ENCODE measurements around the gene CTSL.

The CTSL gene

DNA sequence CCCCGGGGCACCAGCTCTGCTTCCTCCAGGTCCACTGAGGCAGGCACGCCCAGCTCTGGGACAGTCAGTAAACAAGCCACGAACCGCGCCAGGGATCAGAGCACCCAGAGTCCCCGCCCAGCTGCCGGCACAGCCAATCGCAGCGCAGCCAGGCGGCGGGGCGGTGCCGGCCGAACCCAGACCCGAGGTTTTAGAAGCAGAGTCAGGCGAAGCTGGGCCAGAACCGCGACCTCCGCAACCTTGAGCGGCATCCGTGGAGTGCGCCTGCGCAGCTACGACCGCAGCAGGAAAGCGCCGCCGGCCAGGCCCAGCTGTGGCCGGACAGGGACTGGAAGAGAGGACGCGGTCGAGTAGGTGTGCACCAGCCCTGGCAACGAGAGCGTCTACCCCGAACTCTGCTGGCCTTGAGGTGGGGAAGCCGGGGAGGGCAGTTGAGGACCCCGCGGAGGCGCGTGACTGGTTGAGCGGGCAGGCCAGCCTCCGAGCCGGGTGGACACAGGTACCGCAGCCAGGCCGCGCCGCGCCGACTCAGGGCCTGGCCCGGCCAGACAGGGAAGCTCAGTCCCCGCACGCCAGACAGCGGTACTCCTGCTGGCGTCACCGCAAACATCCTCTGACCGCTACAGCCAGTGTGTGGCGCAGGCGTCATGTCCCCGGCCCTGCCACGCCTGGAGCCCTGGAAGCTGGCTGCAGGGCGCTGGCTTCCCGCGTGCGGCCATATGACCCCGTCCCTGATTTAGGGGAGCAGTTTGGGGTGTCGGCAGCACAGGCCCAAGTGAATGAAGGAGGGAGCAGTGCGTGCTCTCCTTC lies at the start of gene CTSL:
Gene CTSL, plus strand, starts transcription at position 220 of the 810 bp plus-strand sequence. CDS start 1,485 bp downstream, outside the sequence.
- no peak for DNase-seq (ENCODE audit: low read depth in 2 of 2, low spot score in 1 of 2)

DNA sequence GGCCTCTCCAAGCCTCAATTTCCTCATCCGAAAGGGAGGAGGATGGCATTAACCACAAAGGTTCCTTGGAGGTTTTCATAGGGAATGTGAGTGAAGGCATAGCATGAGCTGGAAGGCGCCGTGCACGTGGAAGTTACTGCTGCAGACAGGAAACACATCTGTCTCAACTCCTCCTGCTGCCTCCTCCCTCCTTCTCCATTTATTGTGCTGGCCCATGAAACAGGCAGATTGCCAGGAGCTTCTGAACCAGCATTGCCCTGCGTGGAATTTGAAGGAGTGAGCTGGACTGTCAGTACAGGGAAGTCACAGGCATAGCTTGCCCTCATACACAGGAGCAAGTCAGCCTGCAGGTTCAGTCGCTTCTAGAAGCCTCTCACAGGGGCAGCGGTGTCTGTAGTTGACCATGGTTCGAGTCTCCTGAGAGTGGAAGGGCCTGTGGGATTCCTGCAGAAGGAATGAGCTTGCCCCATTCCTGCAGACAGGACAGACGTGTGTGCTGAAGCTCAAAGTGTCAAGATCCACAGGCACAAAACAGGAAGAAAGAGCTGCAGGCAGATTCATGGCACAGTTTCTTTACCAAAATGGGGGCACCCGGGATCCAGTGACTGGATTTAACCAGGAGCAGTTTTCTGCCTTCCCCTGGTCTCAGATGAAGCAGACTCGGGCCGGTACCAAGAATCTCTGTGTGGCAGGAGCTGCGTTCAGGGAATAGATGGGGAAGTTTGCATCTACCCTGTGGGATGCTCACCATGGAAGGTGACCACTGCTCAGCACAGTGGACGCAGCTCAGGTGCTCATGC lies 48.7 kb upstream of the CTSL start:
- no peak for DNase-seq (ENCODE audit: low read depth in 2 of 2, low spot score in 1 of 2)

DNA sequence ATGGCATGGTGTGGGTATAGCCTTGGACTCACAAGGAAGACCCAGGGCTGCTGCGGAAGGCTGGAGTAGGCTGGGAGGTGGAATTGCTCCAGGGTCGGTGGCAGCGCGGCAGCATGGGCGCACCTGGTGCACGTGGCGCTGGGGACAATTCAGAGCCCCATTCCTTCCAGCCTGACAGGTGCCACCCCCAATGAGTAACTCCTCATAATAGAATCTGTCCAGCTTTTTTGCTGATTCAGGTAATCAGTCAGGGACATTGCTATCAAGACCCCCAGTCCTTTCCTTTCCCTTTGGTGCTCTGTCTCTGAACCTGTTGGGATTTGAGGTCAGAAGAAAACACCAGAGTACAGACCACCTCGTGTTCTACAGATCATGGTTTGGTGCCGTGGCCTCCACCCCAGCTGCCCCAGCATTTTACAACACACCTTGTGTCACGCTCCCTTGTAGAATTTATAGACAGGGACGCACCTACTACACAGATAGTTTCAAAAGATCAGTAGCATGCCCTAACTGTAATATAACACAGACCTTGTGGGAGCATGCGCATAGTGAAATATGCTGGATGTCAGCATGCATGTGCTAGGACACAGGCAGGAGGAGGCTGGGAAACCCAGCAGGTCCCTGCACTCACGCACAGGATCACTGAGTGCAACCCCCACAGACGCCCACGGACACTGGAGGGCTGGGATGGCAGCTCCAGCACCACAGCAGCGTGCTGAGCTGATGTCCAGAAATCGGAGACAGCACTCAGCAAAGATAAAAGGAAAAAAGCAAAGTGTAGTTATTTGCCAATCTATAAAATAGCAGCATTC lies 47.9 kb upstream of the CTSL start:
- no peak for DNase-seq (ENCODE audit: low read depth in 2 of 2, low spot score in 1 of 2)

DNA sequence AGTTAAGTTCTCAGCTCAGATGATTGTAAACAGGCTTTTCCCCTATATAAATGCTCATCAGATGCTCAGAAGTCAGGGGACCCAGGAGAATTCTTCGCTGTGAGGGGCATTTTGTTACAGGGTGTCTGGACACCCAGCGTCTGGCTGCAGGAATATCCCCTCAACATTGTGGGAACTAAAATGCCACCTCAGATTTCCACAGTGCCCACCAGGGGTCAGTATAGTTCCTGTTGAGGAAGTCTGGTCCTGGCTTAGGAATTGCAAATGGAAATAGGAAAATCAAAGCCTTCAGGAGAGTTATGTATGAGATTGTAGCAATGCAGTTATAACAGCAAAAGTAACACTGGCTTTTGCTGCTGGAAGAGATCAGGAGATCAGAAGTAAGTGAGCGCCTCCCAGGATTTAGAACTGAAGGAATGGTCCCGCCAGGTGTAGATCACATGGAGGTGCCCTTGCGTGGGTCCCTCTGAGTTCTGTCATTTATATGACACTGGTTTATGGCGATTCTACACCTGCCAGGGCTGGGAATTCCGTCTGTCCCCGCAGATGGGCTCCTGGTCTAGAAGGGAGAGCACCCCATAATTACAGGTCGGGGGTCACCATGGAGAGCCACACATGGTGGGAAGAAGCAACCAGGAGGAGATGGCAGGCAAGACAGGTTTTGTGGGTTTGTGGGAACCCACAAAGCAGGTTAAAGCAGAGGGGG lies 47.1 kb upstream of the CTSL start:
- no peak for DNase-seq (ENCODE audit: low read depth in 2 of 2, low spot score in 1 of 2)

DNA sequence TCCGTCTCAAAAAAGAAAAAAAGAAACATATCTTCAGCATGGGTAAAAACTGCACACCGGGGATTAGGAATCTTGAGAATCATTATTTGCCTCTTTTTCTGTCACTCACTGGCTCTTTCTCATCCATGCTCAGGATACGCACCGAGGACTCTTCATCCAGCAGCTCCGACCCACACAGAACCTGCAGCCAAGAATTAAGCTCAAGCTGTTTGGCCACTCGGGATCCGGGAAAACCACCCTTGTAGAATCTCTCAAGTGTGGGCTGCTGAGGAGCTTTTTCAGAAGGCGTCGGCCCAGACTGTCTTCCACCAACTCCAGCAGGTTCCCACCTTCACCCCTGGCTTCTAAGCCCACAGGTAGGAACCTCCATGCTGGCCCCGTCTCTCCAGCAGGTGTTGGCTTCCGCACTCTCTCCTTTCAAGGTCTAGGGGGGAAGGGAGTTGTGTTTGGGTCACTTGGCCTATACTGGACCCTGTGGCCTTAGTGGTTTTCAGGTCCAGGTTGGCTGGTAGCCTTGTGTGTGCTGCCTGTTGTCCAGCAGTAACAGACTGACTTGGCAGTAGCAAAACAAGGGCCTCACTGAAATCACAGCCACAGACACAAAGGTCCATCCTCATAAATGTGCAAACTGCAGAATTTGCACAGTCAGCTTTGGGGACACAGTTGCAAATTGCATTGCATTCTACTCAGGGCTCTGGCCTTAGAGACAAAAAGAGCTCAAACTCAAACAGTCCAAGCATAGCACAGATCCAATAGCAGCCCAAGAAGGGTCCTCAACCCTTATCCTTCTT lies 44.5 kb upstream of the CTSL start:
- DNase-seq (ENCODE audit: low read depth in 2 of 2, low spot score in 1 of 2), result no peak

DNA sequence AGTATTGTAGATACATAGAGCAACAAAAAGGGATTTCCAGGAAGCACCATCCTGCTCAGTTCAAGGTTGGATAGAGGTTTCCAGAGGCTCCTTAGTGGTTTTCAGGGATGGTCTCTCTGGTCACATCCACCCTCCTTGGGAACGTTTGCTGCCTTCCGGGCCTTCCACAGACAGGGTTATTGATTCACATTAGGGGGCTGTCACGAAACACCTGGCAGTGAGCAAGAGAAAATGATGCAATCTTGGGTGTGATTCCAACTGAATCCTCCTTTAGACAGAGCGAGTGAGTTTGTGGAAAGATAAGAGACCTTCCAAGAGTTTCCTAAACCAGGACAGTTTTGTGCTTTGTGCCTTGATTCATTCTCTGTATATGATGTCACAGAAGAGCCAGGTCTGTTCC lies 43.8 kb upstream of the CTSL start:
- no peak for DNase-seq (ENCODE audit: low read depth in 2 of 2, low spot score in 1 of 2)

DNA sequence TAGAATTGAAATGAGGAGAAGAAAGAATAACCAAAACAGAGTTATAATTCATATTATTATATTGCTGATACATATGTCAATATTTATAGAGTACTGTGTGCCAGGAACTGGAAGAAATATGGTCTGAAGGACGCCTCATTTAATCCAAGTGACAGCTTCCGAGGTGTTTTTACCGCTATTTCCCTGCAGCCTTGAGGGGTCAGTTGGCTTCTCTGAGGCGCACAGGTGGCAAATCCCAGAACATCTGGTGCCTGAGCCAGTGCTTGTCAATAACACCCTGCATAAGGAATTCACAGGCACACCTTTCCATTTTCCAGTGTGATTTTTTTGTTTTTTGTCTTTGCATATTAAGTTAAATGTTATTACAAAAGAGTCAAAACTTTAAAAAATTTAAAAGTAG lies 43.3 kb upstream of the CTSL start:
- DNase-seq (ENCODE audit: low read depth in 2 of 2, low spot score in 1 of 2), result no peak

DNA sequence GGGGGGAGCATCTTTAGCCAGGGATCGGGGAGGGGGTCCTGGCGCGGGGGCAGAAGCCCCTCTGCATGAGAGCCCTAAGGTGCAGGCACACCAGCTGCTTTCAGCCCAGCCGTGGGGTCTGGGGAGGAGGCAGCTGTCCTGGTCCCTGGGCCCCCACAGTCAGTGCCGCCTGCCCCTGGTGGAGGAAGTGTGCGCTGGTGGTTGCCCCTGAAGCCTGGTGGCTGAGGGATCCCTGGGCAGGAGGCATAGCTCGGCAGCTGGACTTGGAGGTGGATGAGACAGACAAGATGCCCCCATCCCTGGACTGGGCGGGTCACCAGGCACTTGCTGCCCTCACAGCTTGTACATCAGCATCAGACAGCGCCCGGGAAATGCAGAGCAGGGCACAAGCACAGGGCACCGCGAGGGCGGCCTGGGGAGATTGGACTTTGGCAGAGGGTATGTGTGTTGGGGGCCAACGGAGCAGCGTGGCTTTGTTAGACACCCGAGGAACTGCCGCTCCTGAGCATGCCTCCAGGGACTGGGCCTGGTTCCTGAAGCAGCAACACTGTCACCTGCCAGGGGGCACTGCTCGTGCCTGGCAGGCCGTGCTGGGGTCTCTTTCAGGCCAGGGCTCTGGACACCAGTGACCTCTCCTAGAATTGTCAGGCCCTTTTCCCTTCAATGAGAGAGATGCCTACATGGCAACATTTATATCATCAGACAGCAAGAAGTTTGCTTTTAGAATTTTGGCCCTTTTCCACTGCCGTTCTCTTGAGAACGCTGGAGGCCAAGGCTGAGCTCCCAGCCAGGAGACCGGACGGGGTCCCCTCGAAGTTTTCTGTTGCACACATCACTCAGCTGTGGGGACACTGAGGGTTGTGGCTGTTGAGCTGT lies 41.9 kb upstream of the CTSL start:
- no peak for DNase-seq (ENCODE audit: low read depth in 2 of 2, low spot score in 1 of 2)

DNA sequence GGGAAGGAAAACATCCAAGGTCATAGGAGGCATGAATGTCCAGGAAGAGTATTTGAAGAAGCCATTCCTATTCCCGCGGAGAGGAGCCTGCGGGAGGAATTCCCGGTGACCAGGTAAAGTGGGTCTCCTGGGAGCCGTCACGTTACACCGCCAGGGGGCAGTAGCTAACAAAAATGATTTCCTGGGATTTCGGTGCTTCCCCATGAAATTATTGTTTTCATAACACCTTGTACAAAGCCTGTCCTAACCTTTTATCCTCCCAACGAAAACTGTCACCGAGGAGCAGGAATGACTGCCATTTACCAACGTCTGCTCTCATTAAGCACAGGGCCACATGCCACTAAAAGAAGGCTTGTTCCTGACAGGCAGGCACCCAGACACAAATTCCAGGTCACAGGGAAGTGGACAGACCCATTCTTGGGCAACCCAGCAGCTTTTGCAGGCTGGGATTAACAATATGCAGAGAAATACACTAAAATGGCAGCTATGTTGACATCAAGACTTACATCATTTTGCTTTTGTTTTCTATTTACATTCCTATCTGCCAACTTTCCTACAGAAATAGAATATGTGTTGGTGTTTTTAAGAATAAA lies 41.2 kb upstream of the CTSL start:
- DNase-seq (ENCODE audit: low read depth in 2 of 2, low spot score in 1 of 2), result no peak

DNA sequence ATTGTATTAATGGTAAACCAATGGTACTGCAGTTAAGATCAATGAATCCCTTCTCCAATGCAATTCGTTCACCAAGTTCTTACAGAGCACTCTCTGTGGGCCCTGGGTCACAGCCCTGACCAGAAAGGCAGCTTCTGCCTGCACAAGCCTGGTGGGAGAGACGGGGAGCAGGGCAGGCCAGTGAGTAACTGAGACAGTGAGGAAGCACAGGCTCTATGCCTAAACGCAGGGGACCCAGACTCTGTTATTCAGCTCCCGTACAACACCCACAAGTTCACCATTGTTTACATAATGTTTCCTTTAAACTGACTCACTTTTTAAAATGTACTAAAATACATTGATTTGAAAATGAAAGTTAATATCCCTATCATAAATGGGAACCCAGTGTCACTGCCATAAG lies 40.5 kb upstream of the CTSL start:
- DNase-seq (ENCODE audit: low read depth in 2 of 2, low spot score in 1 of 2), result no peak

DNA sequence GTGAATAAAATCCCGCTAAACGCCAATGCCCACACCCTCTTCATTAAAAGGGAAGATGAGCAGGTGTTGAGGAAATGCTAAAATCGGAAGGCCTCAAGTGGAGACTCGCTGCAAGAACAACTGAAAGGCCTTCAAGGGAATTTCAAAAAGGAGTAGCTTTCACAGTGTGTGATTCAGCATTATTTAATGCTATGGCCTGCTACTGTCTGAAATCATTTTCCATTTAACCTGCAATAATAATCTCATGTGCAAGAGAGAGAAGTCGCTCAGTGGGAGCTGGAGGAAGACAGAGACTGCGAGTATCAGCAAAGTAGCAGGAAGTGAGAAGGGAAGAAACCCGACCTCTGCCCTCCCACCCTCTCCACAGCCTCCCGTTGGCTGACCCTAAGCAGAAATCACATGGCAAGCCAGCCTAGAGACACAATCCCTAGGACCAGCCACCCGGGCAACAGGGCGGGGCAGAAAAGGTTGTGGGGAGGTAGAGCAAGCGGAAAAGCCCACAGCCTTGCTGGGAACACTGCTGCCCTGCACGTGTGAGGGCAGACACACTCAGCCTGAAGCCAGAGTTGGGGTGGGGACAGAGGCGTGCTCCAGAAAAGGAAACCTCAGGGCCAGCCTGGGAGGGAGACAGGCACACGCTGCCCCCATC lies 39.9 kb upstream of the CTSL start:
- DNase-seq (ENCODE audit: low read depth in 2 of 2, low spot score in 1 of 2), result no peak

DNA sequence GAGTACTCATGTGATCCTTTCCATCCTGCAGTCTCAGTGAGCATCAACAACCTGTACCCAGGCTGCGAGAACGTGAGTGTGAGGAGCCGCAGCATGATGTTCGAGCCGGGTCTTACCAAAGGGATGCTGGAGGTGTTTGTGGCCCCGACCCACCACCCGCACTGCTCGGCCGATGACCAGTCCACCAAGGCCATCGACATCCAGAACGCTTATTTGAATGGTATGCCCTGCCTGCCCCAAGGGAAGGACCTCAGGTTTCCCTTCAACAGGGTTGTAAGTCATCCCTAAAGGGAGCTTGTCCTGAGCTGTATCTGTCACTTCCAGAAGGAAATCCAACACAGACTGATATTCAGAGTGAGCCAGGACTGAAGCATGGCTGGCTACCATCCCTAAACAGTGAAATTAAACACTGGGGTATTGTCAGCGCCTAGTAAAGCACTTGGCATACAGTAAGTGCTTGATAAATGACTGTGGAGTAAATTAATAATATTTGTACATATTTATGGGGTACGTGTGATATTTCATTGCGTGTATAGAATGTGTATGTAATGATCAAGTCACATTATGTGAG lies 39.3 kb upstream of the CTSL start:
- DNase-seq (ENCODE audit: low read depth in 2 of 2, low spot score in 1 of 2), result no peak

DNA sequence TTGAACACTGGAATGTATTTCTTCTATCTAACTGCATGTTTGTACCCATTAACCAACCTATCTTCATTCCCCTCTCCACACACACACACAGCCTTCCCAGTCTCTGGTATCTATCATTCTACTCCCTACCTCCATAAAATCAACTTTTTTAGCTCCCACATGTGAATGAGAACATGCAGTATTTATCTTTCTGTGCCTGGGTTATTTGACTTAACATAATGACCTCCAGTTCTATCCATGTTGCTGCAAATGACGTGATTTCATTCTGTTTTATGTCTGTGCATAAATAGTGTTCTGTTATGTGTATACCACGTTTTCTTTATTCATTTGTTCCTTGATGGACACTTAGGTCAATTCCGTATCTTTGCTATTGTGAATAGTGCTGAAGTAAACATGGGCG lies 38.7 kb upstream of the CTSL start:
- no peak for DNase-seq (ENCODE audit: low read depth in 2 of 2, low spot score in 1 of 2)

DNA sequence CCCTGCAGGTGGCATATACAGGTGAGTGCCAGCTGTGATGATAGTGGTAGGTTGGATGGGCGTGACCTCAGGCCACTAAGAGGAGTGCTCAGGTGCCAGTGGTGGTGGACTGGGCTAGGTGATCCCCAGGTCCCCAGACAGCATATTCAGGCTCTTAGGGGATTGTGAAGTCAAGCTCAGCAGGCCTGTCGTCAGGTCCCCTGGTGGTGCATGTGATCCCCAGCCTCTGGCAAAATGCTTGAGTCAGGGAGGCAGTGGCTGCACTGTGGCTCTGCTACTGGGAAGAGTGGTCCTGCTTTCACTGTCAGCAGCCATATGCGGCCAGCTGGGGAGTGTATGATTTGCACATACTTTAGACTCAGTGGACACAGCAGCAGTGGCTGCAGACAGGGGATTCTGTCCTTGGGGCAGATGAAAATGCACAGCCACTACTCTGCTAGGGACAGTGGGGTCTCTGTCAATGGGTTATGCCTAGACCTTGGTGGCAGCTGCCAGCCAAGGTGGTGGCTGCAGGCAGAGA lies 31.6 kb upstream of the CTSL start:
- no peak for DNase-seq (ENCODE audit: low read depth in 2 of 2, low spot score in 1 of 2)

DNA sequence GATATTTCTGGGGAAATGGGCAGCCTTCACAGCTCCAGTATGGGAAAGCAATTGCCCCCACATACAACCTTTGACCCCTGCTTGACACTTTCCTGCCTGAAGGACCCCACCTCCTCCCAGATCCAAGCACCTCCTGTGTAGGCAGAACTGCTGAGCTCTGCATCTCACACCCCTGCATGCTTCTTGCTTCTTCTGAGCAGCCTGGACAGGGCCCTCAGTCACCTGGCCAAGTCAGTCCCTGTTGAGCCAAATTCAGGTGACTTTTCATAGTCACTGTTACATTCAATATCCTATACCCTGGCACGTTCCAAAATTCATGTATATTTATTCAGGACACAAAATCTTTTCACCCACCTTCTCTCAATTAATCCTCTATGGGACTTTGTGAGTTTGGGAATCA lies 30.4 kb upstream of the CTSL start:
- DNase-seq (ENCODE audit: low read depth in 2 of 2, low spot score in 1 of 2), result no peak

DNA sequence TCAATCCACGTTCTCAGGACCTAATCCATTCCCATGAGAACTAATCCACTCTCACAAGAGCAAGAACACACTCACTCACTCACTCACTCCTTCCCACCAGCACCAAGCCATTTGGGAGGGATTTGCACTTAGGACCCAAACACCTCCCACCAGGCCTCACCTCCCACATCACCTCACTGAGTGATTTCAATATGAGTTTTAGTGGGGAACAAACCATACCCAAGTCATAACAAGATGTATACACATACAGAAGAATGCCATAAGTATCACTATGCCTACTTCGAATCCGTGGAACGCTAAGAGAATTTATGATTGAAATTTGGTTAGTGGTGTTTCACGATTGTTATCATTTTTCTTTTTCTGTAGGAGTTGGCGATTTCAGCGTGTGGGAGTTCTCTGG lies 29.3 kb upstream of the CTSL start:
- DNase-seq (ENCODE audit: low read depth in 2 of 2, low spot score in 1 of 2), result no peak

DNA sequence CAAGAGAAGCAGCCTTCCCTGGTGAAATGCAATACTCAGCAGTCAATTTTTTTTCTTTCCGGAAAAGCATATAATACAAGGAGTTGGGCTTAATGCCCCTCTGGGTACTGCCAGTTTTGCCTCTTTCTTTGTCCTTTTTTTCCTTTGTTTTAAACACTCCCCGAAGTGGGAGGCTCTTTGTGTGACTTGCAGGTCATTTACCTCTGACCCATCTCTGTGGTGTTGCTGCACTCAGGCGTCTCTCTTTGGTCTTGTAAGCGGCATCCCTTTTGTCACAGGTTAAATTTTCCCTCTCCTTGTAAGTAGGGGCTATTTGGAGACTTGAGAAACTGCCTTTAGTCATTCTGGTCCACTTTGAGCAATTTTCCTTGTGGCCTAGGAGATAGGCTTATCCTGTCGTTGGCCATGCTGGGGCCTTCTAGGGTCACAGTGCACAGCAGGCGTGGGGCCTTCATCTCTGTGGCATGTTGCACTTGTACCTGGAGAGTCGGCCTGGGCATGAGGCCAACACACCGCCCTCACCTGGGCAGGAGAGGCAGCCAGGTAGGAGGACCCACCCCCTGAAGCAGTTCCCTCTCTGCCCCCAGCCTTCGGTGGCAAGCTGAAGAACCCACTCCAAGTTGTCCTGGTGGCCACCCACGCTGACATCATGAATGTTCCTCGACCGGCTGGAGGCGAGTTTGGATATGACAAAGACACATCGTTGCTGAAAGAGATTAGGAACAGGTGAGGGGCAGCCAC lies 27.7 kb upstream of the CTSL start:
- DNase-seq (ENCODE audit: low read depth in 2 of 2, low spot score in 1 of 2), result no peak
